IMR-90 (cell line): Measurements from ENCODE around the gene RB1.

Source experiments
- BHLHE40 ChIP-seq: fragments of 150-350 bp; IDR thresholded peaks from 2 replicates; pipeline ENCODE4 v1.6.1; 2016; ENCODE audit warnings: mild to moderate bottlenecking, low read depth, low read length
- CTCF ChIP-seq: conservative IDR thresholded peaks from 2 replicates; pipeline ENCODE4 v1.5.1; 2012; ENCODE audit warnings: mild to moderate bottlenecking, low read depth, low read length, improper control_type of control experiment
- MAFK ChIP-seq: IDR thresholded peaks from 2 replicates; pipeline ENCODE4 v1.6.1; 2012; ENCODE audit warnings: low read depth, low read length, improper control_type of control experiment

GRCh38 chr13:48486836-48487235, 183.3 kb downstream of the RB1 start:
- no peak for TF ChIP-seq CTCF
- no peak for TF ChIP-seq BHLHE40
- TF ChIP-seq MAFK, result no peak
